ENCODE measurements around the gene FAM229B.

DNA sequence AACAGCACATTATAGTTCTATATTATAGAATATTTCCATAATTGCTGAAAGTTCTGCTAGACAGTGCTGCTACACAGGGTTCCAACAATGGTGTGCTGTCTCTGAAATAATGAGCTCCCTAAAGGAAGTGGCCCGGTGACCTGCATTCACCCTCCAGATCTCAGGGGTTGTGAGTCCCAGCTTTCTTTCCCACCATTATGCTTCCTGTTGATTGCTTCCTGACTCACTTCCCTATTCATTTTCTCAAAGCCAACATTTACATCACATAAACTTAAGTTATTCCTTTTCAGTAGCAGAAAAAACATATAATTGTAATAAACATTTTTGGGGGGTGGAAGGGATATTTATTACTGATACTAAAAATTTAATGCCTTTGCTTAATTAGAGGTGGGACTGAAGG lies 46.4 kb upstream of the FAM229B start:
- TF ChIP-seq, protein P1, sequence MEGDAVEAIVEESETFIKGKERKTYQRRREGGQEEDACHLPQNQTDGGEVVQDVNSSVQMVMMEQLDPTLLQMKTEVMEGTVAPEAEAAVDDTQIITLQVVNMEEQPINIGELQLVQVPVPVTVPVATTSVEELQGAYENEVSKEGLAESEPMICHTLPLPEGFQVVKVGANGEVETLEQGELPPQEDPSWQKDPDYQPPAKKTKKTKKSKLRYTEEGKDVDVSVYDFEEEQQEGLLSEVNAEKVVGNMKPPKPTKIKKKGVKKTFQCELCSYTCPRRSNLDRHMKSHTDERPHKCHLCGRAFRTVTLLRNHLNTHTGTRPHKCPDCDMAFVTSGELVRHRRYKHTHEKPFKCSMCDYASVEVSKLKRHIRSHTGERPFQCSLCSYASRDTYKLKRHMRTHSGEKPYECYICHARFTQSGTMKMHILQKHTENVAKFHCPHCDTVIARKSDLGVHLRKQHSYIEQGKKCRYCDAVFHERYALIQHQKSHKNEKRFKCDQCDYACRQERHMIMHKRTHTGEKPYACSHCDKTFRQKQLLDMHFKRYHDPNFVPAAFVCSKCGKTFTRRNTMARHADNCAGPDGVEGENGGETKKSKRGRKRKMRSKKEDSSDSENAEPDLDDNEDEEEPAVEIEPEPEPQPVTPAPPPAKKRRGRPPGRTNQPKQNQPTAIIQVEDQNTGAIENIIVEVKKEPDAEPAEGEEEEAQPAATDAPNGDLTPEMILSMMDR (conservative IDR thresholded peaks at IDR 0.05): no peak
- no peak for TF ChIP-seq ZFX (IDR thresholded peaks at IDR 0.05)

Data from C4-2B (cell line).